ENCODE results near the gene SLN. TPM values are rescaled to one million over a fixed set of nuclear protein-coding genes. Genes with fewer than 3 reads are reported as not detected.

Gene SLN
- total RNA-seq, 3 donors from 2014 or later: 0.58 TPM; not detected in 2

DNA sequence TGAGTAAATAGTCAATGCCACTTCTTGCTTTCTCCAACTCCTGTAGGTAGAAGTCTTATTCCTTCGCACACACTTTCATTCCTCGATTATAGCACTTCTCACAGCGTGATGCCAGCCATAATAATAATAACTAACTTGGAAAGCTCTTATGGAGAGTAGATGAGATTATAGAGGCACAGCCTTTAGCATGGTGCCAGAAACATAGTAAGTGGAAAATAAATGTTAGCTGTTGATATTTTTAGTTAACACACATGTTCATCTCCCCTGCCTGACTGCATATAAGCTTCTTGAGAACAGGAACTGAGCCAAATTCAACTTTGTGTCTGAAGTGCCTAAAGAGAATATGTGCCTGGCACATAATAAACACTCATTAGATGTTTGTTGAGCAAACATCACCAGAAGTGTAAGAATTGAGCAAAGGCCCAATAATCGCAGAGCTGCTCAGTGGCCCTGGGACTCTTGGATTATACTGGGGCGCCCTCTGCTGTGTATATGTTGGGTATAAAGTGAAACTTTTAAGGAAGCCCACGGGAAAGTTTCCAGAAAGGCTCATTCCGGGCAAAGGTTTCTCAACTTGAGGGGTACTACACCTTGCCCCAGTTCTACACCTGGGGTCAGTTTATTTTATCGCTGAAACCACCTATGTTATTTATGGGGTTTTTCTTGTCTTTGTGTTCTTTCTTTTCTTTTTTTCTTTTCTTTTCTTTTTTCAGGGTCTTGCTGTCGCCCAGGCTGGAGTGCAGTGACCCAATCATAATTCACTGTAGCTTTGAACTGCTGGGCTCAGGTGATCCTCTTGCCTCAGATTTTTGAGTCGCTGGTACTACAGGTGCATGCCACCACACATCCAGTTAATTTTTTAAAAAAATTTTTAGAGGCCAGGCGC lies 22.3 kb downstream of the SLN start:
- Histone ChIP-seq H3K36me3 (ENCODE audit: low read depth) (no peaks in the 10 kb centered on the region), H3K4me1 (ENCODE audit: low read depth) (peaks cover 4% of the 10 kb centered on the region), H3K4me3 (no peak overlapping the region), H3K9me3 (no peaks in the 10 kb centered on the region)
- ATAC-seq: peak; percentile 69
- intact Hi-C loops (cut with DNase I, micrococcal nuclease): loop anchor here (5.0 to 10.0 kb wide), 2 partner anchors 112 to 115 kb away; no protein-coding TSS in a partner anchor
- peak in 2 of 3 donors; percentile 46 to 91 for DNase-seq
- TF ChIP-seq, protein P1, sequence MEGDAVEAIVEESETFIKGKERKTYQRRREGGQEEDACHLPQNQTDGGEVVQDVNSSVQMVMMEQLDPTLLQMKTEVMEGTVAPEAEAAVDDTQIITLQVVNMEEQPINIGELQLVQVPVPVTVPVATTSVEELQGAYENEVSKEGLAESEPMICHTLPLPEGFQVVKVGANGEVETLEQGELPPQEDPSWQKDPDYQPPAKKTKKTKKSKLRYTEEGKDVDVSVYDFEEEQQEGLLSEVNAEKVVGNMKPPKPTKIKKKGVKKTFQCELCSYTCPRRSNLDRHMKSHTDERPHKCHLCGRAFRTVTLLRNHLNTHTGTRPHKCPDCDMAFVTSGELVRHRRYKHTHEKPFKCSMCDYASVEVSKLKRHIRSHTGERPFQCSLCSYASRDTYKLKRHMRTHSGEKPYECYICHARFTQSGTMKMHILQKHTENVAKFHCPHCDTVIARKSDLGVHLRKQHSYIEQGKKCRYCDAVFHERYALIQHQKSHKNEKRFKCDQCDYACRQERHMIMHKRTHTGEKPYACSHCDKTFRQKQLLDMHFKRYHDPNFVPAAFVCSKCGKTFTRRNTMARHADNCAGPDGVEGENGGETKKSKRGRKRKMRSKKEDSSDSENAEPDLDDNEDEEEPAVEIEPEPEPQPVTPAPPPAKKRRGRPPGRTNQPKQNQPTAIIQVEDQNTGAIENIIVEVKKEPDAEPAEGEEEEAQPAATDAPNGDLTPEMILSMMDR (IDR thresholded peaks at IDR 0.05): no peak

DNA sequence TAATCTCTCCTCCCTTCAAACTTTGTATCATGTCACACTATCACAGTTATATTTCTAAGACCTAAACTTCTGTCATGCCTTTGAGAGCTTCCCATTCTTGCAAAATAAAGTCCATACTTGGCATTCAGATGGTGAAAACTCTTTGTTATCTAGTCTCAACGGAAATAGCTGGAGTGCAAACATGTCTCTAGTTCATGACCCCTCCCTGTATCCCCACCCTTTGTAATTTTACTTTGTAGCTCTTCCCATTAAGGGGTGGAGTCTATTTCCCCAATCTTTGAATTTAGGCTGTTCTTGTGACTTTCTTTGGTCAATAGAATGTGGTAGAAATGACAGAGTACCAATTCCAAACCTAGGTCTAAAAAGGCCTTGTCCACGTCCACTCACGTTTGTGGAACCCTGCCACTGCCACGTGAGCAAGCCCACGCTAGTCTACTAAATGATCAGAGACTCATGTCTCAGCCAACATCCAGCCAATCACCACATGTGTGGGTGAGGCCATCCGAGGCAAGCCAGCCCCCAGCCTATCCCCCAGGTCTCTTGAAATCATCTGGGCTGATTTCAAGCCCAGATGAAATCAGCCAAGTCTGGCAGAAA lies 23.4 kb downstream of the SLN start:
- TF ChIP-seq, protein P1 (IDR thresholded peaks at IDR 0.05): no peak
- Histone ChIP-seq H3K4me3 (no peak overlapping the region), H3K4me1 (ENCODE audit: low read depth) (peaks cover 4% of the 10 kb centered on the region), H3K36me3 (ENCODE audit: low read depth) (no peaks in the 10 kb centered on the region), H3K9me3 (no peaks in the 10 kb centered on the region)
- ATAC-seq (no peak), DNase-seq (no peak)
- intact Hi-C loops (cut with DNase I, micrococcal nuclease): loop anchor here (5.0 to 10.0 kb wide), 2 partner anchors 111 to 114 kb away; no protein-coding TSS in a partner anchor

DNA sequence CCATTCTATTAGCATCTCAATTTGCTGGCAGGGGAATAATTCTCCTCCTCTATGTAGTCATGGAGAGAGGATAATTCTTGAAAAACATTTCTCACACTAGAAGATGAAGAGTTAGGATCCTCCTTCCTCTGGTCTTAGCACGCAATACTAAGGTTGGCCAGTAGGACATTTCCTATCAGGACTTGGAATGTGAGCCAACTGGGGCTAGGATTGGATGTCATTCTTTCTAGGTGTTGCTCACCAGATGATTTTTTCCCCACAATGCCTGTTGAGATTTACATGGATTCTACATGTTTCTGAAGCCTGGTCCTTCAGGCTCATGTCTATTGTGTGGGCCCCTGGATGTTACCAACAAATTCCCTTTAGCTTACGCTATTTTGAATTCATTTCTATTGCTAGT lies 28.0 kb downstream of the SLN start:
- Histone ChIP-seq H3K9me3 (no peaks in the 10 kb centered on the region), H3K4me1 (ENCODE audit: low read depth) (no peaks in the 10 kb centered on the region), H3K4me3 (no peak overlapping the region), H3K36me3 (ENCODE audit: low read depth) (no peaks in the 10 kb centered on the region)
- TF ChIP-seq, protein P1 (IDR thresholded peaks at IDR 0.05): no peak
- ATAC-seq (no peak), DNase-seq (no peak)
- intact Hi-C loops (cut with DNase I, micrococcal nuclease): loop anchor here in 1 of 2 donors (10.0 kb wide), 1 partner anchor 109 kb away; no protein-coding TSS in a partner anchor

DNA sequence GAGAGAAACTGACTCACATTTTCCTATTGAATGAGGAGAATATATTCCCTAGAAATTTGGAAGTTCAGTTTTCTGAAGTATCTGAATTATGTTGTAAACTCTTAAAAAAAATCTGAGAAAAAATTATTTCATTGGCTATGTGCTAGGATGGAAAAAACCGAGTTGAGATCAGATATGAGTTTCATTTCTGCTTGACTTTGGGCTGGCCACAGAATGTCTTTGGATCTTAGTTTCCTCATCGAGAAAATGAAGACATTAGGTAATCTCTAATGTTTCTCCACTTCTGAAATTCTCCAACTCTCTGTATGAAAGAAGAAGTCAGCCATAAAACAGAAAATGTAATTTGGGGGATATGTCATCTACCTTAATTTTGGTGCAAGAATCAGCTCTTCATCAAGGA lies 28.8 kb downstream of the SLN start:
- ATAC-seq (no peak), DNase-seq (no peak)
- Histone ChIP-seq H3K4me1 (ENCODE audit: low read depth) (no peaks in the 10 kb centered on the region), H3K4me3 (no peak overlapping the region), H3K36me3 (ENCODE audit: low read depth) (no peaks in the 10 kb centered on the region), H3K9me3 (no peaks in the 10 kb centered on the region)
- TF ChIP-seq, protein P1 (IDR thresholded peaks at IDR 0.05): no peak
- intact Hi-C loops (cut with DNase I, micrococcal nuclease): loop anchor here in 1 of 2 donors (10.0 kb wide), 1 partner anchor 108 kb away; no protein-coding TSS in a partner anchor

DNA sequence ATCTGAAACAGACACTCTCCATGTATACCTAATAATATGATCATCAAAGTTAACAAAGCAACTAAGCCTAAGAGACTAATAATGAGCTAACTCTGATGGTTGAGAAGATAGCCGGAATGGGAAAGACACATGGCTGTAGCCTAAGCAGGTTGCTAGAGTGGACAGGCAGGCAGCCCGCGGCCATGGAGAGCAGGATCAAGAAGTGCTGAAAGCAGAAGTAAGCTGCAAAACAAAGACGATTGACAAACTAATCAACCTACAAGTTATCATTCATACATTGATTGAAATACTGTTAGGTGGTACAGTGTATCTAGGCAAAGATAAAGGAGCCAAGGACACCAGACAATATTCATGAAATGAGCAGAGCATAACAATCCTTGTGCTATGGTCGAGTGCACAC lies 29.3 kb downstream of the SLN start:
- Histone ChIP-seq H3K4me3 (no peak overlapping the region), H3K9me3 (no peaks in the 10 kb centered on the region), H3K4me1 (ENCODE audit: low read depth) (no peaks in the 10 kb centered on the region), H3K36me3 (ENCODE audit: low read depth) (no peaks in the 10 kb centered on the region)
- TF ChIP-seq, protein P1 (IDR thresholded peaks at IDR 0.05): no peak
- DNase-seq (no peak), ATAC-seq (no peak)
- intact Hi-C loops (cut with DNase I, micrococcal nuclease): loop anchor here in 1 of 2 donors (10.0 kb wide), 1 partner anchor 108 kb away; no protein-coding TSS in a partner anchor
